NCI-H2171 (cell line): ENCODE data around the gene GPC6.
A peak's percentile ranks its signal among the peaks of the same experiment; 100 is the strongest.

Experiments used
- DNase-seq: peaks from one replicate; lab custom pipeline; 2025; lab: John Stamatoyannopoulos, UW

GPC6 gene

GRCh38 chr13:93368718-93369117 is 142.1 kb downstream of the GPC6 start:
- no peak for DNase-seq

GRCh38 chr13:93372856-93373255 is 146.2 kb downstream of the GPC6 start:
- DNase-seq = no peak

DNA sequence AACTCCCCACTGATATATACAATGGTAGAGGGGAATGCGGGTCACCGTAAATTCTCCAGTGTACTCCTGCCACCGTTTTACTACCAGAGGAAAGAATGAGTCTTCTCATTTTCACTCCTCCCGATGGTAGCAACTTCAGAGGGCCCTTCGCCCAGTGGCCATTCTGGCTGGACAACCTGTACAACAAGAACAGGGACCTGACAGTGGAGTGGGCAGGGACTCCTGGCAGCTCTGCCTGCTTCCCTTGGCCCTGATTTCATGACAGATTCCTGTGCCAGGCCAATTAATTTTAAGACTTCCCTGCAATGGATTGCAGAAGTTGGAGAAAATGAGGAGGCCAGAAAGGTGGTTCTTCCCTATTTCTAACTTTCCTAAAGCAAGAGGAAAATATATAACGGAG is 148.9 kb downstream of the GPC6 start:
- DNase-seq = no peak

GRCh38 chr13:93377196-93377595 is 150.6 kb downstream of the GPC6 start:
- DNase-seq = no peak

GRCh38 chr13:93378184-93378583 is 151.6 kb downstream of the GPC6 start:
- no peak for DNase-seq

- DNase-seq = no peak
Observed at GRCh38 chr13:93386116-93386515, 159.5 kb downstream of the GPC6 start.

DNA sequence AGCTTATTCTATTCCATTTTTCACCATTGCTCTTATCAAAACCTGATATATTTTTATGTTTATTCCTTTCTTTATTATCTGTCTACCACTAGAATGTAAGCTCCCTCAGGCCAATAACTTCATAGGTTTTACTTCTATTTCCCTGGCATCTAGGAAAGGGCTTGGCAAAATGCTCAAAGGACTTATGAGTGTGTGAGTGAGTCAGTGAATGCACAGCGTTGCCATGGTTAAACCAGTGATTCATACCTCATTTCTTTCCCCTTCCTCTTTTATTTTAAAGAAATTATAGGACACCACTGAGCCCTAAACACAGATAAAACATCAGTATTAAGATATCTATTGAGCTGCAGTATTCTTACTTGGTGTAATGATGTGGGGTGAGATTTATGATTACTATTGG is 162.1 kb downstream of the GPC6 start:
- no peak for DNase-seq

- no peak for DNase-seq
Observed at GRCh38 chr13:93397619-93398018, 171.0 kb downstream of the GPC6 start.

DNA sequence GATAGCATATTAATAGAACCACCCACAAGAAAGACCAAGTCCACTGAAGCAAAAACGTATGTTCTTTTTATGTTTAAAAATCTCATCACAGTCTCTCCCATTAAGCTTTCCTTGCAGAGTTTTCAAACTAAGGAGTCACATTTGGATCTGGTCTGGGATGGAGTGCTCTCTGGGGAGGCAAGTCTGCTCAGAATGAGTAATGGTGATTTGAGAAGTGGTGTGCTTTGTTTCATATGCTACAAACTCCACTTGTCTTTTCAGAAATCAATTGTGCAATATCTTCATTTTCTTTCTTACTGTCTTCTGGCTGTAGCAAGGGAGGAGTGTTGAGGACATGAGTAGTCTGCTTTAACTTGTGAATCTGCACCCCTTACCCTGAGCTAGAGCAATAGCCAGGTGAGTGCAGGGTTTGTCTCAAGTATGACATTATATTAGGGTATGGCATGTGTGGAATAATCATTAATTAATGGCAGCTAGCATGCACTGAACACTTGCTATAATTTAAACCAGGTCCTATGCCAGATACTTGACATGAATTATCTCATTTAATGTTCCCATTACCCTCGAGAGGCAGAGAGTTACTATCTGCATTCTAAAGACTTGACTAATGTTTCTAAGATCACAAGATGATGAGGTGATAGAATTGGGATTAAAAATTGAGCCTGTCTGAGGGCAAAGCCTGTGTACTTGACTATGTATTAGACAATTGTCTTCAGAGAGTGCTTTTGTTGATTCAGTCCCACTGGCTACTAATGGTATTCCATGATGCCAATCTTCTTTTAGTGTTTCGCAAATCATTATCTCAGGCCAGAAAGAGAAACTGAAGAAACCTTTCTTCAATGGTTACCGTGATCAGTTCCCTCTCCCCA is 171.8 kb downstream of the GPC6 start:
- DNase-seq = peak; percentile 14

- no peak for DNase-seq
Observed at GRCh38 chr13:93399212-93399611, 172.6 kb downstream of the GPC6 start.

DNA sequence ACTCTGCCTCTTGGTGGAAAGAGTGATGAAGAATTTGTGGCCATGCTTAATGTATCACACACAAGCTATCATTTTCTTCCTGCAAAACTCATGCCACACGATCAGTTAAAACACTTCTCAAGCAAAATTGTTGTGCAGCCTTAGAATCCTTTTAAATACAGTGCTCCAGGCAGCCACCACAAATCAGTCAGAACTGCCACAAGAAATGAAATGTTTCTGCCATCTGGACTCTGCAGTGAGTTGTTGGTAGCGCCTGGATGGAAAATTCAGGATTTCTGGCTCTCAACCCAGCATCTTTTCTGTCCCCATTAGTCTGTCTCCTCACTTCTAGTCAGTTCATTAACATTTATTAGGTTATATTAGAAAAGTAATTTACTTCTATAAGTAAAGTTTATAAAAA is 179.5 kb downstream of the GPC6 start:
- no peak for DNase-seq

GRCh38 chr13:93407551-93407950 is 180.9 kb downstream of the GPC6 start:
- no peak for DNase-seq

DNA sequence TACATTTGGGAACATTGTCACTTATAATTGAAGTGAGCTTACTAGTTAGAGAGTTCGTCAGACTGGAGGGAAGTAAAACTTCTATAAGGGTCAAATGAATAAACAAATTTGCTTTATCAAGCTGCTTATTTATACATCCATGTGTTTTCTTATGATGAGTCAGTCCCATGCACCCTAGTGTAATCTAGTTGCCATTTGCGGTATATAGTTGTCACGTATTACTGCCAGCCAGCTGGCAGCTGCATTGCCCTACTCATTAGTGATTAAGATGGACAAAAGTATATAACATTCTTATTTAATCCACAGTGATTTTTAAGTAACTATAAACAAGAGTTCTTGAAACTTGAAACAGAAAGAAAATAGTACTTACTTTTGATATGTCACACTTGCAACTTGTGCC is 182.4 kb downstream of the GPC6 start:
- no peak for DNase-seq

DNA sequence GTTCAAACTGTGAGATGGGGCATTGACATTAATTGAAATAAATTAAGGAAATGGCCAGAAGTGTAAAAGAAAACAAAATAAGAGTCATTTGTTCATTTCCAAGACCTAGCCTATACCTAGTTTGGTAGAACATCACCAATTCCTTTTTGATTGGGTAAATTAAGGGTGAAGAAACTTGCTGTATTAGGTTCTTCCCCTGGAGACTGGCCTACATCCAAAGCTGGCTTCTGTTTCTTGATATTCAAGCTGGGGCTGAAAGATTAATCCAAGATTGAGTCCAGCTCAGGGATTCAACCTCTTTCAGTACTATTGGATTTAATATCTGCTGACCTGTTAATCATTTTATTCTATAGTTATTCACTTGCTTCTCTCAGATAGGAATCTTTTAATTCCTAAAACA is 183.2 kb downstream of the GPC6 start:
- DNase-seq = no peak

DNA sequence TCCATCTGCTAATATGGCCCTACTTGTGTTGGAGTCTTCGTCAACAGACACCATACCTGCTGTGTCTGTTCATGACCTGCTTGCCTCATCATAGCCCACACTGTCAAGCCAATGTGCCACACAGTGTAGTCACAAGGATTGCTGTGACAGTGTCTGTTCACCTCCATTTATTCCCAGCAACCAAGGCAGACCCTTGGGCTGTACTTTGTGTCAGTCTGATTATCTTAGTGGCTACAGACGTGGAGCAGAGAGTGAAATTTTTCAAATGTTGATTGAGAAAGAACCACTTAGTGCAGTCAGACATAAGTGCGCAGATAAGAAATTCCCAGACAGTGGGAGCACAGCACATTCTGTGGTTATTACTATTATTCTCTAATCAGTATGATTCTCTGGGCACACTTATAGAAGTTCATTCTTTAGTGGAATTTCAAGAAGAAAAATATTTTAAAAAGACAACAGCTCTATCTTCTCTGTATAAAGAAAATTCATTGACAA is 184.6 kb downstream of the GPC6 start:
- DNase-seq = no peak

DNA sequence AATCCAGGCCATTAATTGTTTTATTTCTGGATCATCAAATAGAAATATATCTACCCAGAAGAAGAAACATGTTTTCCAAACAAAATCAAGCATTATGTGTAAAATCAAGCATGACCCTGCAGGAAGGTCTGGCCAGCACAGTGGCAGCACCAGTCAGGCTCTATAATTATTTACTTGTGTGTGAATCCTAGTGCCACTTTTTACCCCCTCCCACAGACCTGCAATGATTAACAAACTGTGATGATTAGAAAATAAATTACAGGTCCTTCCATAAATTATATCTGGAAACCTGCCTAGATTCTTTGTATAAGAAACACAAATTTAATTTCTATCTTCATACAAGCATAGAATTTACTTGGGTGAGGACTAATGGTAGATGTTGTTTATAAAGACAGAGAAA is 186.1 kb downstream of the GPC6 start:
- DNase-seq = no peak

GRCh38 chr13:93413972-93414717 is 187.5 kb downstream of the GPC6 start:
- DNase-seq = no peak

DNA sequence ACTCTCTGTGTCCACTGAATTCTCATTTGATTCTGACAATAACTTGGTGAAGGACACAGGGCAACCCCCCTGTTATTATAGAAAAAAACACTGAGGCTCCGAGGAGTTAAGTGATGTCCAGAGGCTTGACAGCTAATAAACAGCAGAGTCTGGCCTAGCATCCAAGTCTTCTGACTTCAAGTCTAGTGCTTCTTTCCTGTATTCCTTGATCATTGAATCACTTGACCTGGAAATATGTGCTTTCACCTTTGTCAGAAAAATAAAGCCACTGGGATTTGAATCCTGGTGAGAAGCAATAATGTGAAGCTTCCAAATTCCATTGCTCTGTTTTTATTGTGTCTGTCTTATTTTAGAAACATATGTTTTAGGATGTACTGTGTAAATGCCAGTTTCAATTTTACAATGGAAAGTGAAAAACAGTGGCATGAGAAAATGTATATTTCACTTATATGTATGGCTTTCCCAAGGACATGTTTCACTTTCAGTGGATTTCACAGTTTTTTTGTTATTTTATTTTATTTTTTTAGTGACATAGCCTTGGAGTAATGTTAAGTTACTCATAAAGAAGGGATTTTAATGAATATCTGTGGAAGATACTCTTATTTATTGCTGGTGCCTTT is 190.2 kb downstream of the GPC6 start:
- DNase-seq = no peak

- no peak for DNase-seq
Observed at GRCh38 chr13:93418398-93418797, 191.8 kb downstream of the GPC6 start.

DNA sequence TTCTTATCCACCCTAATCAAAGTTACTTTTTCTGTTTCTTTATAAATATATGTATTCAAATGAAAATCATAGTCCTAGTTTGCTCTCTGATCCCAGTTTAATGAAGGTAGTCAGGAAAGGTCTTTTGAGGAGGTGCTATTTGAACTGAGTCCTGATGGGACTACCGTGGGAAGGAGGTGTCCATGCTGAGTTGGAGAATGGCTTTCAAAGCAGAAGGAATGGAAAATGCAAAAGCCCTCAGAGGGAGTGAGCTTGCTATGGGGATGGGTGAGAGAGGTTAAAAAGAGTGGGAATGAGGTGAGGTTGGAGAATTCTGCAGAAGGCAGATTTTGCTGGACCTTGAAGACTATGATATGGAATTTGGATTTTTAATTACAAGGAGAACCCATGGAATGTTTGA is 193.6 kb downstream of the GPC6 start:
- DNase-seq = no peak

DNA sequence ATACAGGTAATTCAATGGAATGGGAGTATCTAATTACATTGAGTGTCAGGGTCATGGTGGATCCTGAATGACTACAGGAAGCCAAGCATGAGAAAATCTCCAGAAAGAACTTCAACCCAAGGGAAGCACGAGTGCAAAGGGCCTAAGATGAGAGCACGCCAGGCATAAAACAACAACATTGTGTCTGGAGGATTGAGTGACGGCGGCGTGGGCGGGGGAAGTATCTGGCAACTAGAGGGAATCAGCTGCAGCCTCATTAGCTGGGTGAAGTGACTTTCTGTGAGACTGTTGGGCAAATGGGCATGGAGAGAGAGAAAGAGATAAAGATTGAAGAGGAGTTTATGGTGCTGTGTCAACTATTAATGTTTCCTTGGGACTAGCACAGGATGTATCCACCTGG is 194.3 kb downstream of the GPC6 start:
- DNase-seq = no peak

GRCh38 chr13:93422980-93423543 is 196.5 kb downstream of the GPC6 start:
- no peak for DNase-seq
